ENCODE measurements around the gene WDR6. TPM values are rescaled to one million over a fixed set of nuclear protein-coding genes. Genes with fewer than 3 reads are reported as not detected.
A peak's percentile ranks its signal among the peaks of the same experiment; 100 is the strongest.

Gene WDR6
- total and polyA plus RNA-seq, 10 of the 15 experiments (the other 5 are each of a cell fraction or from before 2014, with no cell fraction given) = 21.3 to 169 (median 107) TPM

- no peak for TF ChIP-seq PRDM15 (CRISPR knock-in tag; IDR thresholded peaks at IDR 0.05)
- TF ChIP-seq ZBTB11 (CRISPR knock-in tag; IDR thresholded peaks at IDR 0.05) = no peak
- TF ChIP-seq PAX5 (IDR thresholded peaks at IDR 0.05; ENCODE audit: borderline replicate concordance, low read depth, low read length) = no peak
- TF ChIP-seq TCF3 (IDR thresholded peaks at IDR 0.05; ENCODE audit: borderline replicate concordance, insufficient read depth, low read depth, low read length) = 0 out of 2 replicates have a peak, but pooled peaks have one; percentile 8
- TF ChIP-seq SIN3A (IDR thresholded peaks at IDR 0.05; ENCODE audit: low read depth, low read length) = no peak; the same call in 1 of the 2 replicates
- TF ChIP-seq SPI1 (IDR thresholded peaks at IDR 0.05; ENCODE audit: borderline replicate concordance, insufficient read depth, low read depth, low read length) = peak; percentile 71; the same call in 1 of the 2 replicates
- no peak; the same call in 1 of the 2 replicates for TF ChIP-seq TBL1XR1 (IDR thresholded peaks at IDR 0.05; ENCODE audit: low read depth, low read length)
- TF ChIP-seq EED (IDR thresholded peaks at IDR 0.05; ENCODE audit: low read depth) = 0 out of 2 replicates have a peak, but pooled peaks have one; percentile 13
Observed at GRCh38 chr3:49020330-49021212, 13.4 kb downstream of the WDR6 start (continued).
